ENCODE measurements around the gene HCN2.

Gene HCN2

DNA sequence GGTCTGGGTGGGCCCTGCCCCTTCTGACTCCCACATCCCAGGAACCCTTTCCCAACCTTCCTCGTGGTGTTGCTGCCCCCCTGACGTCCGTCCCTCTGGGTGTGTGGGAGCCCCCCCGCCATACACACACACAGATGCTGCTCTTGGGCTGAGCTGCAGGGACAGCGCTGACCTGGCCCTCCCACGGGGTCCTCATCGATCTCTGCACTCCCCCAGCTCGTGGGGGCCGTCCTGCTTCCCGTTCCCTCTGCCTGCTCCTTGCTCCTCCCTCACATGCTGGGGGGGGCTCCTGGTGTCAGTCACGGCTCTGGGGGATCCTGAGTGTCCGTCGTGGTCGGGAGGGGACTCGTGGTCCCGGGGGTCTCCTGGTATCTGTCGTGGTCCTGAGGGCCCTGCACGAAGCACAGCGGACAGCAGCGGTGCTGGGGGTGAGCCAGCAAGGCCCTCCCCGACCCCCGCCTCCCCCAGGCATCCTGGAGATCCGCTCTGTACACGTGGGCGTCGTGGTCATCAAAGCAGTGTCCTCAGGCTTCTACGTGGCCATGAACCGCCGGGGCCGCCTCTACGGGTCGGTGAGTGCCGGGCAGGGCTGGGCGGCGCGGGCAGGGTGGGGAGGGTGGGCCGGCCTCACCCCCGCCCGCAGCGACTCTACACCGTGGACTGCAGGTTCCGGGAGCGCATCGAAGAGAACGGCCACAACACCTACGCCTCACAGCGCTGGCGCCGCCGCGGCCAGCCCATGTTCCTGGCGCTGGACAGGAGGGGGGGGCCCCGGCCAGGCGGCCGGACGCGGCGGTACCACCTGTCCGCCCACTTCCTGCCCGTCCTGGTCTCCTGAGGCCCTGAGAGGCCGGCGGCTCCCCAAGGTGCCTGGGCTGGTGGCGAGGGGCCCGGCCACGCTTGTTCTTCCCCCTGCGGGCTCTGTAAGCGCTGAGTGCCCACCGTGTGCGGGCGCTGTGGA is 53.4 kb downstream of the HCN2 start:
- DNase-seq, result no peak

DNA sequence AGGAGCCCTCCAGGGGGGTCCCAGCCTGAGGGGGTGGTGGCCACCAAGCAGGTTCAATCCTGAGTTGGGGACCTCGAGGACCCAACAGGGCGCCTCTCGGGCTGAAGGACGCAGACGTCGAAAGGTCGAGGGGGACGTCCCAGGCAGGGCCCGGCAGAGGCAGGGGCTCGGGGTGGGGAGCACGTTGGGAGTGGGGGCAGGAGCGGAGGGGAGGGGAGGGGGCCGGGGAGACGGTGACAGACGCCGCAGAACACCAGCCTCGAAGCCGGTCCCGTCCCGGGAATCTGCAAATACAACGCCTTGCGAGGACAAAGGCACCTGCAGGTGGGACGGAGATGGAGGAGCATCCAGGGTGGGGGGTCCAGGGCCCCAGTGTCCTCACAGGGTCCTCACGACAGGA is 54.1 kb downstream of the HCN2 start:
- DNase-seq, result no peak

DNA sequence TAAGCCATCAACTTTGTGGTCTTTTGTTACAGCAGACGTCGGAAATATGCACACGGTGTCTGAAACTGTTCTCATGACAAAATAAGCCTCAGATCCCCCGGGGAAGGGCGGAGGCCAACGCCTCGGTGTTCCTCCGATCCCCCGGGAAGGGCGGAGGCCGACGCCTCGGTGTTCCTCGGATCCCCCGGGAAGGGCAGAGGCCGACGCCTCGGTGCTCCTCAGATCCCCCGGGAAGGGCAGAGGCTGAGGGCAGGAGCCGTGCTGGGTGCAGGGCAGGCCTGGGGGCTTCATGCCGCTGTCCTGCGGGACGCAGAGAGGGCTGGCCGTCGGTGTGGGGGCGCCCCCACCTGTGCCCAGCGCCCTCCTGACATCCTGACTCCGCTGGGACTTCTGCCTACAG is 54.7 kb downstream of the HCN2 start:
- DNase-seq, result no peak

GRCh38 chr19:644789-645188 is 55.1 kb downstream of the HCN2 start:
- no peak for DNase-seq

DNA sequence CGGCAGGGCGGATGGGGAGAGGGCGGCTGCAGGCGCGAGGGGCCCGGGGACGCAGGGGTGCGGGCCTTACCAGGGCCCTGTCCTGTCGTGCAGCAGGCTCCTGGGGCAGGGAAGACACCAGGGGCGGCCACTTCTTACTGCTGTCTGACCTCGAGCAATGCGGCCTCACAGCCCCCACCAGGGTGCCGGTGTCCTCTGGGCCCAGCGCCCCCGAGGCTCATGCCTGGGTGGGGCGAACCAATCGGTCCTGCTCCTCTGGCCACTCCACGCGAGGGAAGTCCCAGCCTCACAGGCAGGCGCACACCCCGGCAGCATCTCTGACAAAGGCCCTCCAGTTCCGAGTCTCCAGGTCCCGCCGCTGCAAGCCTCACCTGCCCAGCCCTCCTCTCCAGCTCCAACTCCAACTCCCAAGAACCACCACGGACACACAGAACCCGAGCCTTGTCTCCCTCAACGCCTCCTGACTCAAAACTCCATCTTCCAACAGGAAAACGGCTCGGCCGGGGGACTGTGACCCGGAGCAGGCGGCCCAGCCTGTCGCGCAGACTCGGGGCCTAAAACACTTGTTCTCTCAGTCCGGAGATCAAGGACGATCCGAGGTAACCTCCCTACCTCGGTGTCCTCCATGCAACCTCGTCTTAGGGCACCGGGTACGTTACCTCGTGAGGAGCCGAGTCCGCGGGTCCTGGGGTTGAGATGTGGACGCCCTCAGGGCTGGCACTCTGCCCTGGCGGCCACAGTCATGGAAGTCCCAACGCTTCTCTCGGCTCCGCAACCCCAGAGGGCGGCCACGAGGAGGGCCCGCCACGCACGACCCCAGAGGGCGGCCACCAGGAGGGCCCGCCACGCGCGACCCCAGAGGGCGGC is 56.5 kb downstream of the HCN2 start:
- no peak for DNase-seq

DNA sequence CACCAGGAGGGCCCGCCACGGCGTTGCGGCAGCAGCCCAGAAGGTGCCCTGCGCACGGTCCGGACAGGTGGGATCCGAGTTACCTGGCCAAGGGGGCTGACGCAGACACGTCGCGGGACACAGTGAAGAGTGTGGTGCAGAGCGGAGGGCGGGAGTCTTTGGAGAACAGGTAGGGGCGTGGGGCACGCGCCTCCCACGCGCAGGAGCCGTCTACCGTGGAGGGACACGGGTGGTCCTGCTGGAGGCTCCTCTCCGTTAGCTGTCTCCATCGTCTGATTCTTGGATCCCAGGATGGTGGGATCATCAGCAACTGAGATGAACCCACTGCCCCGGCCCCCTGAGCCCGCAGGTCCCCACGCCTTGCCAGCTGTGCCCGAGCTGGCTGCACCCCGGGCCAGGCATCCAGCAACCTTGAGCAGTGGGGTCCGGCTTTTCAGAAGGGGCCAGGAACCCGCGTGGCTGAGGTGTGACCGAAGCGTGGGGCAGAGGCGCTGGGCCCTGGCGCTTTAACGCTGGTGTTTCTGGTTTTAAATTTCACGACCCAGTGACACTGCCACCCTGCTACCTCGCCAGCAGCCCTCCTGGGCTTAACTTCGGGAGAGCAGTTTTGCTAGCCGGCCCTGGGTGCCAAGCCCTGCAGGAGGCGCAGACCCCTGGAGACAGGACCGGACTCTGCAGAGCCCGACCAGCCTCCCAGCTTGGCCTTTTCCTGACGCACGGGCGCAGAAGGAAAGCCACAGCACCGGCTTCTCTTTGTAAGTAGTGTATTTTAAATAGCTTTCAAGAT is 57.3 kb downstream of the HCN2 start:
- DNase-seq, result no peak

DNA sequence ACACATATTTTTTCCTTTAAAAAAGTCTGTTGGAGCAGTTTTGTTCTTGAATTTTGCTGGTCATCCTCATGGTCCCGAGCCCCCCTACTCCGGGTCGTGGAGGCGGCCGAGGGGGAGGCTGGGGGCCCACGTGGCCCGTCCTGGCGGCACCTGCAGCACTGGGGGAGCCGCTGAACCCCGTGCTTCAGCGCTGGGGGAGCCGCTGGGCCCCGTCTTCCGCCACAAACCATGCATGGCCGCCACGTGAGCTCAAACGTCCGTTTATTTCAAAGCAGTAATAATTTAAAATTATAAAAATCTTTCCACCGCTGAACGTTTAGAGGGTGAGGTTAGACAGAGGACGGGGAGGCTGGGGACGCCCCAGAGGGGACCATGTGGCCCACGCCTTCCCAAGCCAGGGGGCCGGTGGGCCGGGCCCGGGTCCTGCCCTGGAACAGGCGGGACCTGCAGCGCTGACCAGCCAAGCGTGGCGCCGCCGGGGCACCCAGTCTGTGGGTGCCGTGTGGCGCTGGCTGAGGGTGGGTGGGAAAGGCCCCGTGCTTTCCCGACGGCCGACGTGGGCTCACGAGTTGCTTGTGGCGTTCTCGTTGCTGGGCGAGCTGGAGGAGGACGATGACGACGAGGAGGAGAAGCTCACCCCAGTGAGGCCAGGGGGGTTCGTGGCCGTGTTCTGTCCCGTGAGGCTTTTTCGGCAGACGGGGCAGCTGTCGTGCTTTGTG is 58.0 kb downstream of the HCN2 start:
- DNase-seq, result no peak

DNA sequence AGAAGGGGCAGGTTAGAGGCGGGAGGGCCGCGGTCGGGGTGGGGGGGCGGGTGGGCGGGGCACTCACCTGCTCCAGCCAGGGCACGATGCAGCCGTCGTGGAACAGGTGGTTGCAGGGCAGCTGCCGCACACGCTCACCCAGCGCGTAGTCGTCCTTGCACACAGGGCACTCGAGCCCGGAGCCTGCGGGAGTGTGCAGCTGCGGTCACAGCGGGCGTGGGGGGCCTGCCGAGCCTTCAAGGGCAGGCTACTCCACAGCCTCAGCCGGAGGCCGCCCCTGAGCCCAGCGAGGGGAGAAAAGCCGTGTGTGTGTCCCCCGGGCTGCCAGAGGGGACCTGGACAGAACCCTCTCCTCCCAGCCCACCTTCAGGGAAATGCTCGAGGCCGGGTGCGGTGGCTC is 58.6 kb downstream of the HCN2 start:
- DNase-seq, result no peak

GRCh38 chr19:648904-649801 is 59.5 kb downstream of the HCN2 start:
- DNase-seq, result no peak

- DNase-seq, result no peak
Measured at GRCh38 chr19:650121-650520, 60.4 kb downstream of the HCN2 start.

- DNase-seq, result no peak
Measured at GRCh38 chr19:651114-651818, 61.6 kb downstream of the HCN2 start.

GRCh38 chr19:651991-652390 is 62.3 kb downstream of the HCN2 start:
- no peak for DNase-seq

DNA sequence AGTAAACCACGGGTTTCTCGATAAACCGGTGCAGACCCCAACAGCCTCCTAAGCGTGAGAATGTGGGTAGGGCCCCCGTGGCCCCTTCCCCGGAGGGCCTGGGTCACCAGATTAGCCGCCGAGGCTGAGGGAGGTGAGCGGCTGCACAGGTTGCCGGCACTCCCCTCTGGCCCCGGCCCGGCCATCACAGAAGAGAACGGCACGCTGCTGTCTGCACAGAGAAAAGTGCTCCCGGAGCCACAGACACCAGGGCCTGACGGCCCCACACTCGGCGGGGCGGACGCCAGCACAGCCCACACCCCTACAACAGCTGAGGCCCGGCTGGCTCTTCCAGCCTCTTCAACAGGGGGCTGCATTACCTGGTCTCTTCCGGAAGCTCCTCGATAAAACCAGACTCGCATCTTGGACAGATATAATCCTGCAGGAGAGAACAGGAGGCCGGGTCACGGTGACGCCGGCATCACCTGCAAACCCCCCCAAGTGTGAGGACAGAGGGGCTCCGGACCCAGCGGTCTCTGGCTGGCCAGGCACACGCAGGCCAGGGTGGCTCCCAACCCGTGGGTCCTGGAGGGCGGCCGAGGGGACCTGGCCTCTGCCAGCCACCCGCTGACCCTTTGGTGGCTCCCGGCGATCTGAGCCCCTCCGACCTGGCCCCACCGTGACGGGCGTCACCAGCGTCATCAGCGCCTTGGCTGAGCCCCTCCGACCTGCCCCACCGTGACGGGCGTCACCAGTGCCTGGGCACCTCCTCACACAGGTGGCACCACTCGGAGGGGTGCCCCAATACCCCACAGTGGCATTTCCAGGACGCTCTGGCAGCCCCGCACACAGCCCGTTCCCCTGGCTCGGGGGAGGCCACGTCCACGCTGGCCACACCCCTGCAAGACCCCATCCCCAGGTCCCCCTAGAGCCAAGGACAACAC is 63.0 kb downstream of the HCN2 start:
- no peak for DNase-seq

GRCh38 chr19:653425-653824 is 63.7 kb downstream of the HCN2 start:
- DNase-seq, result no peak

GRCh38 chr19:655691-656090 is 66.0 kb downstream of the HCN2 start:
- no peak for DNase-seq

GRCh38 chr19:656751-657559 is 67.3 kb downstream of the HCN2 start:
- no peak for DNase-seq

- DNase-seq, result no peak
Measured at GRCh38 chr19:657611-658010, 67.9 kb downstream of the HCN2 start.

DNA sequence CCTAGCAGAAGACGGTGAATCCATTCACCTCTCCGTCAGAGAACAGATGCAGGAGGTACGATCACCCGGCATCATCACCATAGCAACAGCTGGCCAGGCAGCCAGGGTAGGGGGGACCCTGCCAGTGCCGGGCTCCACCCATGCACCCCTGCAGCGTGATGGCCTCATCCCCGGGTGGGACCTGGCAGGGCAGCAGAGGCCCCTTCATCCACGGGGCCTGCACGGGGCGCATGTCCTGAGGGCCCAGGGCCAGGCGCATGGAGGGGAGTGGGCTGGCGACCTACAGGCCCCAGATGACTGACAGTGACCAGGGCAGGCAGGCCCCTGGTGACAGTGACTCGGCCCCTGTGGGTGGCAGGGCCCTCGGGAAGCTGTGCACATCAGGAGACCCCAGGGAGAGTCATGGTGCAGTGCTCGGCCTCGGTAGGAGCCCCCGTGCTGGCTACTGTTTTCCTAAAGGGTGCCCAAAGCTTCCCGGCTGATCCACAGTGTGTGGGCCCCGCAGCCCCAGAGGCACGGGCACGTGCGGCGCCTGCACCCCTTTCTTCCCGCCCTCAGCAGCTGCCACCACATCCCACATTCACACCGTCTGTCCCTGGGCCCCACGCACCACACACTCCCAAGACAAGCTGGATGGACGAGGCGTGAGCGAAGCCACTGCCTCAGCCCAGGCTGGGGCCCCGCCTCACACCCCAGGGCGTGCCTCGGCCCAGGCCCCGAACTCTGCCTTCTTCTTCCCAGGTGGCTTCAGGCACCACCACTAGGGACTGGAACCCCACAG is 68.6 kb downstream of the HCN2 start:
- DNase-seq, result no peak
